Measurements from ENCODE around the gene CNP. TPM values are rescaled to one million over a fixed set of nuclear protein-coding genes. Genes with fewer than 3 reads are reported as not detected.

The CNP gene
- total and polyA plus RNA-seq, 2 of the 8 experiments (the other 6 are each of a cell fraction or from before 2014, with no cell fraction given): 21.9 to 60.6 TPM

DNA sequence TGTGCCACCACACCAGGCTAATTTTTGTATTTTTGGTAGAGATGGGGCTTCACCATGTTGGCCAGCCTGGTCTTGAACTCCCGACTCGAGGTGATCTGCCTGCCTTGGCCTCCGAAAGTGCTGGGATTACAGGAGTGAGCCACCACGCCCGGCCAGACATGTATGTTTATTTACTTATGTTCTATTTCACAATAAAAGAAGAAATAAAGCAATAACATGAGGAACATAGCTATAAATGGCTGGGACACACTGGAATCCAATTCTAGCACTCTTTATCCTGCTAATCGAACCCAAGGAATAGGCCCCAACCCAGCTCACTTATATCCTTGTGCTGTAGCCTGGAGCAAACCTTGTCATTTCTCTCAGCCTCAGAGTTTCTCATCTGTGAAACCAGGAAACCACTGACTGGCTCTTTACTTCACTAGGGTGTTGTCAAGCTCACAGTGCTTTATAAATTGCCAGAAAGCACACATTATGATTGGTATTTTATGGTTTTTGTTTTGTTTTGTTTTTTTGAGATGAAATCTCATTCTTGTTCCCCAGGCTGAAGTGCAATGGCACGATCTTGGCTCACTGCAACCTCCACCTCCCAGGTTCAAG is 40.5 kb upstream of the CNP start:
- Histone ChIP-seq H3K9ac (replicated peaks in 1 of 4; ENCODE audit: extremely low read depth in 1 of 4, low read depth in 3 of 4, low read length in 3 of 4) (no peak overlapping the region), H3K4me3 (ENCODE audit: extremely low read depth in 1 of 4, insufficient read depth in 2 of 4, low read depth in 3 of 4, low read length in 4 of 4) (no peak overlapping the region), H3K9me3 (ENCODE audit: insufficient read depth in 2 of 2, low read depth in 1 of 2, low read length in 1 of 2) (no peaks in the 10 kb centered on the region), H3K4me1 (replicated peaks in 1 of 4; ENCODE audit: control insufficient read depth in 3 of 4, insufficient read depth in 4 of 4, low read length in 3 of 4) (peaks cover 0 to 4% (median 2%) of the 10 kb centered on the region in 4 experiments; a peak in 2 of 7 replicates), H2AFZ (ENCODE audit: low read length) (no peak overlapping the region), H2AK5ac (ENCODE audit: low read depth, low read length) (no peak overlapping the region), H2BK5ac (ENCODE audit: low read depth, low read length) (no peak overlapping the region), H3K18ac (ENCODE audit: extremely low read depth, low read length) (no peak overlapping the region), H4K8ac (ENCODE audit: extremely low read depth, insufficient read depth, low read length) (no peak overlapping the region), H2BK12ac (ENCODE audit: low read depth, low read length) (no peak overlapping the region), H3K4me2 (ENCODE audit: insufficient read depth in 1 of 2, low read depth in 2 of 2, low read length in 2 of 2) (no peak overlapping the region), H2BK15ac (ENCODE audit: low read length) (no peak overlapping the region), H3K79me2 (ENCODE audit: control insufficient read depth in 1 of 2, insufficient read depth in 2 of 2, low read length in 2 of 2) (no peaks in the 10 kb centered on the region), H4K5ac (ENCODE audit: insufficient read length, low read depth, low read length) (no peak overlapping the region), H3K27me3 (replicated peaks in 1 of 4; ENCODE audit: control insufficient read depth in 3 of 4, extremely low read depth in 1 of 4, insufficient read depth in 3 of 4, low read length in 3 of 4) (no peaks in the 10 kb centered on the region), H3K23me2 (ENCODE audit: low read depth, low read length) (peaks cover 4% of the 10 kb centered on the region; the same call in 1 of the 2 replicates), H3K79me1 (ENCODE audit: low read depth, low read length) (no peaks in the 10 kb centered on the region; the same call in 1 of the 2 replicates), H2BK120ac (replicated peaks; ENCODE audit: low read depth, low read length) (no peak overlapping the region), H3K14ac (ENCODE audit: insufficient read length) (no peak overlapping the region), H4K91ac (replicated peaks; ENCODE audit: insufficient read length, low read length) (no peak overlapping the region), H3K4ac (replicated peaks; ENCODE audit: insufficient read length, low read depth, low read length) (no peak overlapping the region), H2BK20ac (ENCODE audit: low read length) (no peak overlapping the region), H3K23ac (ENCODE audit: insufficient read length) (no peak overlapping the region), H3K56ac (replicated peaks; ENCODE audit: insufficient read length, low read depth, low read length) (no peak overlapping the region), H3K36me3 (ENCODE audit: control insufficient read depth in 2 of 4, insufficient read depth in 4 of 4, low read length in 3 of 4) (no peaks in the 10 kb centered on the region), H4K20me1 (replicated peaks in 1 of 2; ENCODE audit: control insufficient read depth in 1 of 2, insufficient read depth in 2 of 2, low read length in 2 of 2) (no peaks in the 10 kb centered on the region), H3K27ac (ENCODE audit: low read depth, low read length) (no peak overlapping the region)
- FAIRE-seq (no peak), DNase-seq (ENCODE audit: low read depth in 1 of 2, low spot score in 2 of 2) (no peak)
- 94% methylated on average over 7 of the region's 7 CpGs; no CpG with 5 or more reads in 1 of the 2 experiments for WGBS, 2 experiments (ENCODE audit: extremely low coverage in 1 of 2, insufficient coverage in 1 of 2, insufficient read length in 1 of 2, insufficient replicate concordance in 2 of 2, low coverage in 1 of 2, low lambda C conversion rate in 2 of 2, missing lambda C conversion rate in 1 of 2)
- ChIA-PET CTCF (ENCODE audit: partially characterized antibody) (interaction anchor here (0.7 to 2.6 kb wide), 3 partner anchors 33 to 58 kb away, joined by 3 to 7 read pairs (median 4); no protein-coding TSS in a partner anchor), POLR2A (ENCODE audit: partially characterized antibody) (interaction anchor here (0.7 to 1.7 kb wide), 4 partner anchors 14 to 41 kb away, joined by 3 to 5 read pairs (median 4); partner anchors contain the start of gene CNP)
- TF ChIP-seq TBP (IDR thresholded peaks at IDR 0.05; ENCODE audit: low read depth, low read length): no peak
- no peak for TF ChIP-seq RNF2 (IDR thresholded peaks at IDR 0.05; ENCODE audit: borderline replicate concordance, low read depth, low read length, missing control alignments, poor library complexity, severe bottlenecking)
- no peak for TF ChIP-seq YY1 (IDR thresholded peaks at IDR 0.05; ENCODE audit: low read depth, low read length)
- TF ChIP-seq EZH2 (IDR thresholded peaks at IDR 0.05; ENCODE audit: low read depth, low read length, severe bottlenecking): no peak
- no peak for TF ChIP-seq CHD2 (IDR thresholded peaks at IDR 0.05; ENCODE audit: low read length)
- TF ChIP-seq RFX5 (IDR thresholded peaks at IDR 0.05; ENCODE audit: borderline replicate concordance, low read depth, low read length): no peak
- no peak for TF ChIP-seq MAX (IDR thresholded peaks at IDR 0.05)
- no peak for TF ChIP-seq RAD21 (IDR thresholded peaks at IDR 0.05 in 1 of 2, conservative IDR thresholded peaks at IDR 0.05 in 1 of 2; ENCODE audit: low read depth in 2 of 2, low read length in 2 of 2)
- TF ChIP-seq E2F6 (IDR thresholded peaks at IDR 0.05): no peak
- no peak for TF ChIP-seq GABPA (IDR thresholded peaks at IDR 0.05; ENCODE audit: borderline replicate concordance, insufficient read depth, low read length)
- TF ChIP-seq RBBP5 (IDR thresholded peaks at IDR 0.05; ENCODE audit: borderline replicate concordance, low read depth, low read length): no peak

Measured in H1 (cell line).